ENCODE measurements around the gene CCL25. TPM values are rescaled to one million over a fixed set of nuclear protein-coding genes. Genes with fewer than 3 reads are reported as not detected.

Gene CCL25
- total RNA-seq, 1 experiment from 2014 or later = not detected

- no peak overlapping the region for H3K27ac Mint-ChIP-seq (ENCODE audit: unreplicated experiment)
- TF ChIP-seq CTCF (IDR thresholded peaks at IDR 0.05; ENCODE audit: unreplicated experiment) = no peak
- peaks cover 9% of the 10 kb centered on the region for H3K4me1 Mint-ChIP-seq (ENCODE audit: low read depth, unreplicated experiment)
- no peaks in the 10 kb centered on the region for H3K36me3 Mint-ChIP-seq (ENCODE audit: insufficient read depth, unreplicated experiment)
- no TSS peak for BruUV-seq (replicated peaks)
- H3K4me3 Mint-ChIP-seq (ENCODE audit: low read depth, unreplicated experiment) = no peak overlapping the region
- no peaks in the 10 kb centered on the region for H3K9me3 Mint-ChIP-seq (ENCODE audit: low read depth, unreplicated experiment)
- intact Hi-C loops (cut with micrococcal nuclease; ENCODE audit: unreplicated experiment) = no loop called here
- no peak for DNase-seq
- peaks cover 15% of the 10 kb centered on the region for H3K27me3 Mint-ChIP-seq (ENCODE audit: unreplicated experiment)
- CTCF ChIA-PET = no interaction called here
These were observed 28.3 kb downstream of the CCL25 start for GRCh38 chr19:8080832-8081231.

- Mint-ChIP-seq H3K4me1 (ENCODE audit: low read depth, unreplicated experiment) (peaks cover 9% of the 10 kb centered on the region), H3K36me3 (ENCODE audit: insufficient read depth, unreplicated experiment) (no peaks in the 10 kb centered on the region)
- BruUV-seq (replicated peaks) = no TSS peak
These were observed 29.3 kb downstream of the CCL25 start for GRCh38 chr19:8081569-8082550.

GRCh38 chr19:8083141-8083540 lies 30.6 kb downstream of the CCL25 start:
- H3K9me3 Mint-ChIP-seq (ENCODE audit: low read depth, unreplicated experiment) = no peaks in the 10 kb centered on the region
- TF ChIP-seq CTCF (IDR thresholded peaks at IDR 0.05; ENCODE audit: unreplicated experiment) = no peak
- peaks cover 9% of the 10 kb centered on the region for H3K4me1 Mint-ChIP-seq (ENCODE audit: low read depth, unreplicated experiment)
- intact Hi-C loops (cut with micrococcal nuclease; ENCODE audit: unreplicated experiment) = no loop called here
- H3K27me3 Mint-ChIP-seq (ENCODE audit: unreplicated experiment) = peaks cover 15% of the 10 kb centered on the region
- H3K4me3 Mint-ChIP-seq (ENCODE audit: low read depth, unreplicated experiment) = no peak overlapping the region
- BruUV-seq (replicated peaks) = no TSS peak
- no peaks in the 10 kb centered on the region for H3K36me3 Mint-ChIP-seq (ENCODE audit: insufficient read depth, unreplicated experiment)
- H3K27ac Mint-ChIP-seq (ENCODE audit: unreplicated experiment) = no peak overlapping the region
- no peak for DNase-seq
- CTCF ChIA-PET = no interaction called here

More at GRCh38 chr19:8081569-8082550, 29.3 kb downstream of the CCL25 start:
- Mint-ChIP-seq H3K27me3 (ENCODE audit: unreplicated experiment) (peaks cover 15% of the 10 kb centered on the region), H3K9me3 (ENCODE audit: low read depth, unreplicated experiment) (no peaks in the 10 kb centered on the region), H3K27ac (ENCODE audit: unreplicated experiment) (no peak overlapping the region), H3K4me3 (ENCODE audit: low read depth, unreplicated experiment) (no peak overlapping the region)
- TF ChIP-seq CTCF (IDR thresholded peaks at IDR 0.05; ENCODE audit: unreplicated experiment) = no peak
- intact Hi-C loops (cut with micrococcal nuclease; ENCODE audit: unreplicated experiment) = no loop called here
- CTCF ChIA-PET = no interaction called here
- DNase-seq = no peak

GRCh38 chr19:8084152-8084551 lies 31.6 kb downstream of the CCL25 start:
- no peaks in the 10 kb centered on the region for H3K9me3 Mint-ChIP-seq (ENCODE audit: low read depth, unreplicated experiment)

More at GRCh38 chr19:8084152-8084551, 31.6 kb downstream of the CCL25 start:
- H3K27ac Mint-ChIP-seq (ENCODE audit: unreplicated experiment) = no peak overlapping the region
- no peak for DNase-seq
- intact Hi-C loops (cut with micrococcal nuclease; ENCODE audit: unreplicated experiment) = no loop called here
- peaks cover 9% of the 10 kb centered on the region for H3K27me3 Mint-ChIP-seq (ENCODE audit: unreplicated experiment)
- CTCF ChIA-PET = interaction anchor here (0.8 kb wide), 1 partner anchor 226 kb away, joined by 4 read pairs; no protein-coding TSS in a partner anchor
- H3K4me3 Mint-ChIP-seq (ENCODE audit: low read depth, unreplicated experiment) = no peak overlapping the region
- no peaks in the 10 kb centered on the region for H3K36me3 Mint-ChIP-seq (ENCODE audit: insufficient read depth, unreplicated experiment)
- no TSS peak for BruUV-seq (replicated peaks)
- H3K4me1 Mint-ChIP-seq (ENCODE audit: low read depth, unreplicated experiment) = peaks cover 9% of the 10 kb centered on the region
- TF ChIP-seq CTCF (IDR thresholded peaks at IDR 0.05; ENCODE audit: unreplicated experiment) = no peak
